NCI-H748 (cell line): ENCODE data around the gene PPP1R12C.

Experiments used
- DNase-seq: peaks from one replicate; lab custom pipeline; 2025; ENCODE audit not compliant: unreplicated experiment; lab: John Stamatoyannopoulos, UW

Gene PPP1R12C

GRCh38 chr19:55046975-55047622 lies 70.3 kb downstream of the PPP1R12C start:
- DNase-seq: no peak

DNA sequence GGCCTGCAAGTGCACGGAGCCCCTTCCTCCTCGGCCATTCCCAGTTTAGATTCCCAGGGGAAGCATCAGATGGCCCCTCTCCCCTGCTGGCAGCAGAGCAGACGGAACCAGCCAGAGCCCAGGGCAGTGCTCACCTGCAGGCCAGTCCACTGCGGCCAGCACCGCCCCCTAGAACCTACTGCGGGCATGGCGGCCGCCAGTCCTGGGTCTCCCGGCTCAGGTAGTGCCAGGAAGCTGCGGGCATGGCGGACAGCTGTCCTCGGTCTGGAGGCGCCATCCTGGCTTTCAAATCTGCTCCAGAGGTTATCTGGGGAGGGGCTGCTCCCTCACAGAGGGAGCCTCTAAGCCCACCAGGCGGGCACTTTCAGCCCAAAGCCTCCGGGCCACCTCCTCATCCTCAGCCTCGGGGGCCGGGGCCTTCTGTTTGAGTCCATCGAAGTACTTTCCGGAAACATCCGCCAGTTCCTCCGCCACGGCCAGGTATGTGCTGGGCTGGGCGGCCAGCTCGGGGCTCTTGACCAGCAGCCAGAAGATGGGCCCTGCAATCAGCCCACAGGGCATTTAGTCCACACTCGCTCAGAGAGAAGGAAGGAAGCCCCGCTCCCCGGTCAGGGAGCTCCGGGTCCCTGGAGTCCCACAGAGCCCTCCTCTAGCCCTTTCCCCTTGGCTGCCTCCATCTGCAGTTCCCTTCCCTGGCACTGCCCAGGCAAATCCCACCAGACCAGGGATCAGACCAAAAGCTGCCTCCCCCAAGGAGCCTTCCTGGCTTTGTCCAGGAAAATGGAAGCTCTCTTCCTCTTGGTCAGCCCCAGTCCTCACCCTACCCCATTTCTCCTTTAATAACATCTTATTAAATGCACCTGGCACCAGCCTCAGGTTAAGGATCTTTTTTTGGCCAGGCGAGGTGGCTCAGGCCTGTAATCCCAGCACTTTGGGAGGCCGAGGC lies 72.4 kb downstream of the PPP1R12C start:
- no peak for DNase-seq

DNA sequence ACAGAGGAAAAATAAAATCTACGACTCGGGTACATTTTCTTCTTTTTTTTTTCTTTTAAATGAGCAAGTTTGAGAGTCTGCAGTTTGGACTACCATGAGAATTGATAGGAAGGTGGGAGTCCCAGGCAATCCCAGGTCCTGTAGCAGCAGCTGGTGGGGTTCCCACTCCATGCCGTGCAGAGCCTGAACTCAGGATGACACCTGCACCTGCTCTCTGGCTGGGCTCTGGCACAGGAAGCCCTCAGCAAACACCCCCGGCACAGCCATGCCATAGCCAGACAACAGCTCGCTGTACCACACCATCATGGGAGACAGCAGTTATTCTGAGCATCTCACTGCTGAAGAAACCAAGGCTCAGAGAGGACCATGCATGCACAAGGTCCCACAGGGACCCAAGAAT lies 73.2 kb downstream of the PPP1R12C start:
- no peak for DNase-seq

GRCh38 chr19:55042688-55043087 lies 74.7 kb downstream of the PPP1R12C start:
- no peak for DNase-seq

GRCh38 chr19:55042344-55042678 lies 75.1 kb downstream of the PPP1R12C start:
- DNase-seq: no peak

GRCh38 chr19:55041627-55042343 lies 75.7 kb downstream of the PPP1R12C start:
- DNase-seq: no peak

DNA sequence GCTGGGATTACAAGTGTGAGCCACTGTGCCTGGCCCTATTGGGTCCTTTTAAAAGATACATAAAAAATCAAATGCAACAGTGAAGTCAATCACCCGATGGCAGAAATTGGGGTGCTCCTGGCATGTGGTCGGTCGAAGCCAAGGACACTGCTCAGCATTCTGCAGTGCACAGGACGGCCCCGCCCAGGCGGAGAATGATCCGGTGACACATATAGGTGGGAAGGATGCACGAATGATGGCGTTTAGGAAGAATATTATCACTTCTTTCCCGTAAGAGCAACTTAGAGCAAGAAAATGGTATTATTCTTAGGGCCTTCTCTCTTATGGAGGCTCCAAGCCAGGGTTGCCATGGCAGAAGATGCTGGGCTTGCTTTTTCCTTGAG lies 76.2 kb downstream of the PPP1R12C start:
- DNase-seq: no peak
